Measurements from ENCODE around the gene MED1.
A peak's percentile ranks its signal among the peaks of the same experiment; 100 is the strongest.

MED1 gene

GRCh38 chr17:39461926-39462569, 11.0 kb upstream of the MED1 start:
- peak; percentile 73 for DNase-seq

DNA sequence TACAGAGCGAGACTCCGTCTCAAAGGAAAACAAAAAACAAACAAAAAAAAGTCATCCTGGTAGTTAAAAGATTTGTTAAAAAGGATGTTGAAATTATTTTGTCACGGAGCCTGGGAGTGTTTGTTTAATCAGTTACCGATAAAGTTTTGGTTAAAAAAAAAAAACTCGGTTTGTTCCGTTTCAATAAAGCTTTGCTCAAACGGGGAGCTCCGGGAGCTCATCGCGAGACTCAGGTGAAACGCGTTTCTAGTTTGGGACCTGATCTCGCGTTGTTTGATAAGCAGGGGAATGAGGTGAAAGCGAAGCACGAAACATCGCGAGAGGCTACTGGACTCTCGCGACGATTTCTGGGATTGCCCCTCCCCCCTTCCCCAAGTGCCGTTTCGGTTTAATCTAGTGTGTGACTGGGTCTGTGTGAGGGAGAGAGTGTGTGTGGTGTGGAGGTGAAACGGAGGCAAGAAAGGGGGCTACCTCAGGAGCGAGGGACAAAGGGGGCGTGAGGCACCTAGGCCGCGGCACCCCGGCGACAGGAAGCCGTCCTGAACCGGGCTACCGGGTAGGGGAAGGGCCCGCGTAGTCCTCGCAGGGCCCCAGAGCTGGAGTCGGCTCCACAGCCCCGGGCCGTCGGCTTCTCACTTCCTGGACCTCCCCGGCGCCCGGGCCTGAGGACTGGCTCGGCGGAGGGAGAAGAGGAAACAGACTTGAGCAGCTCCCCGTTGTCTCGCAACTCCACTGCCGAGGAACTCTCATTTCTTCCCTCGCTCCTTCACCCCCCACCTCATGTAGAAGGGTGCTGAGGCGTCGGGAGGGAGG, 10.3 kb upstream of the MED1 start, which contains the start of gene CDK12:
Gene CDK12, plus strand, starts transcription at position 374 of the 813 bp plus-strand sequence. CDS start 586 bp downstream, outside the sequence.
- DNase-seq = peak; percentile 96
- no peaks in the 10 kb centered on the region for H3K4me1 ChIP-seq
- H3K27me3 ChIP-seq = no peaks in the 10 kb centered on the region
- no peaks in the 10 kb centered on the region; the same call in 1 of the 2 replicates for H3K36me3 ChIP-seq
- H3K9me3 ChIP-seq = no peaks in the 10 kb centered on the region
- peak within 1 kb of the TSS; percentile 87 for H3K4me3 ChIP-seq (ENCODE audit: low read depth, low read length)
- TF ChIP-seq, protein P1, sequence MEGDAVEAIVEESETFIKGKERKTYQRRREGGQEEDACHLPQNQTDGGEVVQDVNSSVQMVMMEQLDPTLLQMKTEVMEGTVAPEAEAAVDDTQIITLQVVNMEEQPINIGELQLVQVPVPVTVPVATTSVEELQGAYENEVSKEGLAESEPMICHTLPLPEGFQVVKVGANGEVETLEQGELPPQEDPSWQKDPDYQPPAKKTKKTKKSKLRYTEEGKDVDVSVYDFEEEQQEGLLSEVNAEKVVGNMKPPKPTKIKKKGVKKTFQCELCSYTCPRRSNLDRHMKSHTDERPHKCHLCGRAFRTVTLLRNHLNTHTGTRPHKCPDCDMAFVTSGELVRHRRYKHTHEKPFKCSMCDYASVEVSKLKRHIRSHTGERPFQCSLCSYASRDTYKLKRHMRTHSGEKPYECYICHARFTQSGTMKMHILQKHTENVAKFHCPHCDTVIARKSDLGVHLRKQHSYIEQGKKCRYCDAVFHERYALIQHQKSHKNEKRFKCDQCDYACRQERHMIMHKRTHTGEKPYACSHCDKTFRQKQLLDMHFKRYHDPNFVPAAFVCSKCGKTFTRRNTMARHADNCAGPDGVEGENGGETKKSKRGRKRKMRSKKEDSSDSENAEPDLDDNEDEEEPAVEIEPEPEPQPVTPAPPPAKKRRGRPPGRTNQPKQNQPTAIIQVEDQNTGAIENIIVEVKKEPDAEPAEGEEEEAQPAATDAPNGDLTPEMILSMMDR (IDR thresholded peaks at IDR 0.05; ENCODE audit: low read depth, low read length) = no peak

More at GRCh38 chr17:39461926-39462569, 11.0 kb upstream of the MED1 start:
- TF ChIP-seq, protein P1 (IDR thresholded peaks at IDR 0.05; ENCODE audit: low read depth, low read length) = no peak
- H3K9me3 ChIP-seq = no peaks in the 10 kb centered on the region
- H3K4me3 ChIP-seq (ENCODE audit: low read depth, low read length) = peak overlapping the region; percentile 87
- H3K36me3 ChIP-seq = no peaks in the 10 kb centered on the region; the same call in 1 of the 2 replicates
- no peaks in the 10 kb centered on the region for H3K27me3 ChIP-seq
- H3K4me1 ChIP-seq = no peaks in the 10 kb centered on the region

DNA sequence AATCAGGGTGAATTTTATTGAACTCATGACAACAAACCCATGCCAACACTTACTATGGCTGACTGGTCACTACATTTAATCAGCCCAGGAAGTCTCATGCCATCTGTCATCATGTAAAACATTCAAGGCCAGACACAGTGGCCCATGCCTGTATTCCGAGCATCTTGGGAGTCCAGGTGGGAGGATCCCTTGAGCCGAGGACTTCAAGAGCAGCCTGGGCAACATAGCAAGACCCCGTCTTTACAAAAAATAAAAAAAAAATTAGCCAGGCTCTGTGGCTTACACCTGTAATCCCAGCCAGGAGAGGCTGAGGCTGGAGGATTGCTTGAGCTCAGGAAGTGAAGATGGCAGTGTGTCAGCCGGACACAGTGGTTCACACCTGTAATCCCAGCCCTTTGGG, 4.9 kb upstream of the MED1 start:
- Histone ChIP-seq H3K4me3 (ENCODE audit: low read depth, low read length) (no peak overlapping the region), H3K36me3 (no peaks in the 10 kb centered on the region), H3K4me1 (peaks cover 7% of the 10 kb centered on the region; the same call in 1 of the 2 replicates), H3K27me3 (no peaks in the 10 kb centered on the region), H3K9me3 (no peaks in the 10 kb centered on the region; the same call in 1 of the 2 replicates)
- TF ChIP-seq, protein P1 (IDR thresholded peaks at IDR 0.05; ENCODE audit: low read depth, low read length) = no peak
- DNase-seq = no peak

- H3K9me3 ChIP-seq = no peaks in the 10 kb centered on the region; the same call in 1 of the 2 replicates
- H3K4me1 ChIP-seq = peaks cover 7% of the 10 kb centered on the region; the same call in 1 of the 2 replicates
- TF ChIP-seq, protein P1 (IDR thresholded peaks at IDR 0.05; ENCODE audit: low read depth, low read length) = no peak
- H3K27me3 ChIP-seq = no peaks in the 10 kb centered on the region
- H3K4me3 ChIP-seq (ENCODE audit: low read depth, low read length) = peak overlapping the region; percentile 100
- no peak for DNase-seq
- peaks cover 26% of the 10 kb centered on the region for H3K36me3 ChIP-seq
These were observed 1.0 kb downstream of the MED1 start for GRCh38 chr17:39450051-39450450.

- no peak overlapping the region for H3K4me3 ChIP-seq (ENCODE audit: low read depth, low read length)
- DNase-seq = no peak
- TF ChIP-seq, protein P1 (IDR thresholded peaks at IDR 0.05; ENCODE audit: low read depth, low read length) = no peak
- no peaks in the 10 kb centered on the region; the same call in 1 of the 2 replicates for H3K9me3 ChIP-seq
- peaks cover 47% of the 10 kb centered on the region for H3K36me3 ChIP-seq
- H3K4me1 ChIP-seq = peaks cover 7% of the 10 kb centered on the region; the same call in 1 of the 2 replicates
- H3K27me3 ChIP-seq = no peaks in the 10 kb centered on the region
These were observed 3.5 kb downstream of the MED1 start for GRCh38 chr17:39447561-39447960.
